Measurements from ENCODE around the gene COL27A1. TPM values are rescaled to one million over a fixed set of nuclear protein-coding genes. Genes with fewer than 3 reads are reported as not detected.
A peak's percentile ranks its signal among the peaks of the same experiment; 100 is the strongest.

The COL27A1 gene
- total RNA-seq, 1 donor from 2014 or later: 48.5 TPM

- Mint-ChIP-seq H3K36me3 (ENCODE audit: low read depth) (peaks cover 5% of the 10 kb centered on the region), H3K4me1 (ENCODE audit: low read depth) (peaks cover 37% of the 10 kb centered on the region), H3K9me3 (ENCODE audit: low read depth) (no peaks in the 10 kb centered on the region), H3K4me3 (ENCODE audit: unreplicated experiment) (no peak overlapping the region), H3K27ac (ENCODE audit: unreplicated experiment) (no peak overlapping the region), H3K27me3 (ENCODE audit: low read depth) (no peaks in the 10 kb centered on the region)
- no peak for TF ChIP-seq CTCF (IDR thresholded peaks at IDR 0.05)
- no peak for DNase-seq (ENCODE audit: low spot score)
Measured at GRCh38 chr9:114237247-114237646, 81.9 kb downstream of the COL27A1 start.

- no peak overlapping the region for H3K4me3 Mint-ChIP-seq (ENCODE audit: unreplicated experiment)
- H3K9me3 Mint-ChIP-seq (ENCODE audit: low read depth): no peaks in the 10 kb centered on the region
- H3K27ac Mint-ChIP-seq (ENCODE audit: unreplicated experiment): no peak overlapping the region
Measured at GRCh38 chr9:114237781-114238180, 82.4 kb downstream of the COL27A1 start.

GRCh38 chr9:114238472-114238871, 83.1 kb downstream of the COL27A1 start:
- H3K4me3 Mint-ChIP-seq (ENCODE audit: unreplicated experiment): no peak overlapping the region
- no peaks in the 10 kb centered on the region for H3K9me3 Mint-ChIP-seq (ENCODE audit: low read depth)
- H3K36me3 Mint-ChIP-seq (ENCODE audit: low read depth): peaks cover 8% of the 10 kb centered on the region
- peaks cover 34% of the 10 kb centered on the region for H3K4me1 Mint-ChIP-seq (ENCODE audit: low read depth)
- TF ChIP-seq CTCF (IDR thresholded peaks at IDR 0.05): no peak
- no peaks in the 10 kb centered on the region for H3K27me3 Mint-ChIP-seq (ENCODE audit: low read depth)
- H3K27ac Mint-ChIP-seq (ENCODE audit: unreplicated experiment): peak overlapping the region; percentile 45
- no peak for DNase-seq (ENCODE audit: low spot score)

More at GRCh38 chr9:114237781-114238180, 82.4 kb downstream of the COL27A1 start:
- Mint-ChIP-seq H3K36me3 (ENCODE audit: low read depth) (peaks cover 7% of the 10 kb centered on the region), H3K4me1 (ENCODE audit: low read depth) (peaks cover 37% of the 10 kb centered on the region), H3K27me3 (ENCODE audit: low read depth) (no peaks in the 10 kb centered on the region)
- no peak for TF ChIP-seq CTCF (IDR thresholded peaks at IDR 0.05)
- no peak for DNase-seq (ENCODE audit: low spot score)

- H3K4me1 Mint-ChIP-seq (ENCODE audit: low read depth): peaks cover 32% of the 10 kb centered on the region
- no peak overlapping the region for H3K4me3 Mint-ChIP-seq (ENCODE audit: unreplicated experiment)
- no peaks in the 10 kb centered on the region for H3K27me3 Mint-ChIP-seq (ENCODE audit: low read depth)
- H3K27ac Mint-ChIP-seq (ENCODE audit: unreplicated experiment): no peak overlapping the region
- peaks cover 8% of the 10 kb centered on the region for H3K36me3 Mint-ChIP-seq (ENCODE audit: low read depth)
- no peak for DNase-seq (ENCODE audit: low spot score)
- TF ChIP-seq CTCF (IDR thresholded peaks at IDR 0.05): peak; percentile 48
- no peaks in the 10 kb centered on the region for H3K9me3 Mint-ChIP-seq (ENCODE audit: low read depth)
Measured at GRCh38 chr9:114238891-114239875, 83.8 kb downstream of the COL27A1 start.

- Mint-ChIP-seq H3K27me3 (ENCODE audit: low read depth) (no peaks in the 10 kb centered on the region), H3K4me1 (ENCODE audit: low read depth) (peaks cover 24% of the 10 kb centered on the region), H3K27ac (ENCODE audit: unreplicated experiment) (no peak overlapping the region), H3K9me3 (ENCODE audit: low read depth) (no peaks in the 10 kb centered on the region), H3K4me3 (ENCODE audit: unreplicated experiment) (no peak overlapping the region), H3K36me3 (ENCODE audit: low read depth) (peaks cover 9% of the 10 kb centered on the region)
- no peak for DNase-seq (ENCODE audit: low spot score)
- no peak for TF ChIP-seq CTCF (IDR thresholded peaks at IDR 0.05)
Measured at GRCh38 chr9:114240216-114240615, 84.9 kb downstream of the COL27A1 start.

All from chondrocyte (in vitro differentiated cells).